Measurements from ENCODE around the gene SEPHS2. TPM values are rescaled to one million over a fixed set of nuclear protein-coding genes. Genes with fewer than 3 reads are reported as not detected.

The SEPHS2 gene
- total RNA-seq, 1 donor from 2014 or later = 7.3 TPM

DNA sequence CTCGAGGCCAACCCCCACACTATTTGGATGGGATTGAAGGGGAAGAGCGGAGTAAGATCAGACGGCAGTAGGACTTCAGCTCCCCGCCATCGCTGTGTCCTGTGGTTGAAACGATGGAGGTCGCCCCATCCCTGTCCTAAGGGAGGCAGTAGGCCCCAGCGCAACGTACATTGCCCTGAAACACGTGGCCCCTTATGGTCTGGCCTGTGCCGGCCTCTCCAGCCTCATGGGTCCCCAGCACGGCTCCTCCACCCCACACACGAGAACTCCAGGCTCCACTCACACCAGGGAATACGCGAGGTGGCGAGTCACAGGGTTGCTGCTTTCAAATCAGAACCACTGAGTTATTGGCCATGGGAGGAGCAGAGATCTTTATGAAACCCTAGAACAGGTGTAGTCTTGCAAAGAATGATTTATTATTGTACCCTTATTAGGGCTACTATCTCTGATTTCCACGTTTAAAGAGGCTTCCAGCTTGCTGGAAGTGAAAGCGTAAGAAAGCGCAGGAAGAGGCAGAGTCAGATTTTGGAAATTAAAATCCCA, 15.2 kb downstream of the SEPHS2 start:
- H3K9ac ChIP-seq (ENCODE audit: low read depth in 1 of 3, low read length in 3 of 3) = peak overlapping the region; percentile 74 to 86 (median 84)
- H3K9me3 ChIP-seq (ENCODE audit: control insufficient read depth in 3 of 3, low read length in 3 of 3) = no peaks in the 10 kb centered on the region
- peak overlapping the region; percentile 80 for H3K27ac ChIP-seq (ENCODE audit: low read depth, low read length)
- no peaks in the 10 kb centered on the region for H3K27me3 ChIP-seq (ENCODE audit: control insufficient read depth in 3 of 3, insufficient read depth in 3 of 3, low read length in 3 of 3)
- H3K36me3 ChIP-seq (ENCODE audit: control insufficient read depth in 3 of 3, insufficient read depth in 3 of 3, low read length in 3 of 3) = peaks cover 7 to 10% (median 8%) of the 10 kb centered on the region in 3 donors
- peaks cover 17 to 20% (median 20%) of the 10 kb centered on the region in 3 donors for H3K4me1 ChIP-seq (ENCODE audit: control insufficient read depth in 3 of 3, insufficient read depth in 3 of 3, low read length in 3 of 3)
- H3K4me3 ChIP-seq (ENCODE audit: low read length in 3 of 3) = peak overlapping the region; percentile 81 to 94 (median 89)

DNA sequence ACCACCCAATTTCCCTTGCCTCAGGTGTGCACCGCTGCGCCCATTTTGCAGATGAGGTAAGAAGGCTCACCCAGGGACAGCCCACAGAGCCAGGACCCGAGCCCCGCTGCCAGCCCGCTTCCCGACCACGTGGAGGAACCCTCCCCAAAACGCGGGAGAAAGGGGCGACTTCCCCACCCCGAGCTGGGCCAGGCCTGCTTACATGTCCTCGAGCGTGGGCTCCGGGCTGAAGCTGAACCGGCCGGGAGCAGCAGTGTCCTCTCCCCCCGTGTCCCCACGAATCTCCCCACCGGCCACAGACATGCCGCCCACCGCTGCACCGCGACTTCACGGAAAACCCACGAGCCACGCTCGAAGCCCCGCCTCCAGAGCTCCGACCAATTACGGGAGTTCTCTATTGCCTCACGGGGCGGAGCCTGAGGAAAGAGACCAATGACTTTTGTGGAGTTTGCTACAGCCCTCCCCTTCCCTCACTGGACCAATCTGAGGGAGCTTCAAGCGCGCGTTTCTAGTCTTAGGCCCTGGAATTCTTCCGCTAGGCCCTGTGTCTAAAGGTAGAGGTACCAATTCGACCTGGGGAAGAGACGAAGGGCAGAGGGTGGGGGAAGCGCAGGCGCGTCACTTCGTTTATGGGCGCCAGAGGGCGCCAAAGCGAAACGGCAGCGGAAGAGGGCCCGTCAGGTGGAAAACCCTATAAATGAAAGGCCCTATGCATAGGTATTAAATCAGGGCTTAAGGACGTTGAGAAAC, 15.8 kb downstream of the SEPHS2 start, which contains the start of gene DCTPP1:
Gene DCTPP1 (minus strand): TSS at position 353 of the 750 bp plus-strand sequence. CDS start 50 bp downstream, at position 303.
- peak within 1 kb of the TSS; percentile 80 for H3K27ac ChIP-seq (ENCODE audit: low read depth, low read length)
- H3K27me3 ChIP-seq (ENCODE audit: control insufficient read depth in 3 of 3, insufficient read depth in 3 of 3, low read length in 3 of 3) = no peaks in the 10 kb centered on the region
- peaks cover 7 to 10% (median 8%) of the 10 kb centered on the region in 3 donors for H3K36me3 ChIP-seq (ENCODE audit: control insufficient read depth in 3 of 3, insufficient read depth in 3 of 3, low read length in 3 of 3)
- H3K9ac ChIP-seq (ENCODE audit: low read depth in 1 of 3, low read length in 3 of 3) = peak within 1 kb of the TSS; percentile 81 to 86 (median 84)
- peaks cover 17 to 20% (median 20%) of the 10 kb centered on the region in 3 donors for H3K4me1 ChIP-seq (ENCODE audit: control insufficient read depth in 3 of 3, insufficient read depth in 3 of 3, low read length in 3 of 3)
- H3K4me3 ChIP-seq (ENCODE audit: low read length in 3 of 3) = peak within 1 kb of the TSS; percentile 81 to 94 (median 89)
- H3K9me3 ChIP-seq (ENCODE audit: control insufficient read depth in 3 of 3, low read length in 3 of 3) = no peaks in the 10 kb centered on the region

DNA sequence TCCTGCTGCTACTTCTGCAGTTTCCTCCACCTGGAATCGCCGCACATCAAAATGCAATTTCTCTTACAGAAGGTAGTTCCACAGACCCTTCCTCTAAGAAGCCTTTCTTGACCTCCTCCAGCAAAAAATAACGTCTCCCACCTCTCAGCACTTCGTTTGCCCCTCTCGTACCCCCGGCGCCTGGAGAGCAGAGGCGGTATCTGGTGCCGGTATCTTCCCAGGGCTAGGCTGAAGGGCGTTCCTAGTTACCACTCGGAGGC, 16.3 kb downstream of the SEPHS2 start:
- peaks cover 17 to 20% (median 20%) of the 10 kb centered on the region in 3 donors for H3K4me1 ChIP-seq (ENCODE audit: control insufficient read depth in 3 of 3, insufficient read depth in 3 of 3, low read length in 3 of 3)
- no peaks in the 10 kb centered on the region for H3K27me3 ChIP-seq (ENCODE audit: control insufficient read depth in 3 of 3, insufficient read depth in 3 of 3, low read length in 3 of 3)
- H3K4me3 ChIP-seq (ENCODE audit: low read length in 3 of 3) = peak overlapping the region; percentile 81 to 94 (median 89)
- no peaks in the 10 kb centered on the region for H3K9me3 ChIP-seq (ENCODE audit: control insufficient read depth in 3 of 3, low read length in 3 of 3)
- H3K36me3 ChIP-seq (ENCODE audit: control insufficient read depth in 3 of 3, insufficient read depth in 3 of 3, low read length in 3 of 3) = peaks cover 9 to 14% (median 11%) of the 10 kb centered on the region in 3 donors
- H3K27ac ChIP-seq (ENCODE audit: low read depth, low read length) = peak overlapping the region; percentile 80
- peak overlapping the region; percentile 81 to 86 (median 84) for H3K9ac ChIP-seq (ENCODE audit: low read depth in 1 of 3, low read length in 3 of 3)

DNA sequence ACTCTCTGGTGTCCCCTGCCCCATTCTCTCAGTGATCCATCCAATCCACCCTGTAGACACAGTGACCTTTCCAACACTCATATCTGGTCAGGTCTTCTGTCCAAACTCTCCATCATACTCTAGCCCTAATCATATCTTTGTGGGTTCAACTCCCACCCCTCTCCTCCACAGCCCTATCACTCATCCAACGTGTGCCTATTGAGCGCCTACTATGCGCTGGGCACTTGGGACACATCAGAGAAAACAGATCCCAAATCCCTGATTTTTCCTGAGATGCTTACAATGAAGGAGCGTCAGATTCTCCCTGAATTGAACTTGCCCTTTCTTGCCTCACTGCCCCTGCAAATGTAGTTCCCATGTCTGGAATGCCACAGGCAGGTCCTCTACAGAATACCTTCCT, 17.6 kb downstream of the SEPHS2 start:
- no peaks in the 10 kb centered on the region for H3K9me3 ChIP-seq (ENCODE audit: control insufficient read depth in 3 of 3, low read length in 3 of 3)
- no peak overlapping the region for H3K27ac ChIP-seq (ENCODE audit: low read depth, low read length)
- no peak overlapping the region for H3K4me3 ChIP-seq (ENCODE audit: low read length in 3 of 3)
- no peak overlapping the region for H3K9ac ChIP-seq (ENCODE audit: low read depth in 1 of 3, low read length in 3 of 3)
- H3K36me3 ChIP-seq (ENCODE audit: control insufficient read depth in 3 of 3, insufficient read depth in 3 of 3, low read length in 3 of 3) = peaks cover 18 to 25% (median 19%) of the 10 kb centered on the region in 3 donors
- no peaks in the 10 kb centered on the region for H3K27me3 ChIP-seq (ENCODE audit: control insufficient read depth in 3 of 3, insufficient read depth in 3 of 3, low read length in 3 of 3)
- H3K4me1 ChIP-seq (ENCODE audit: control insufficient read depth in 3 of 3, insufficient read depth in 3 of 3, low read length in 3 of 3) = peaks cover 17 to 20% (median 20%) of the 10 kb centered on the region in 3 donors

DNA sequence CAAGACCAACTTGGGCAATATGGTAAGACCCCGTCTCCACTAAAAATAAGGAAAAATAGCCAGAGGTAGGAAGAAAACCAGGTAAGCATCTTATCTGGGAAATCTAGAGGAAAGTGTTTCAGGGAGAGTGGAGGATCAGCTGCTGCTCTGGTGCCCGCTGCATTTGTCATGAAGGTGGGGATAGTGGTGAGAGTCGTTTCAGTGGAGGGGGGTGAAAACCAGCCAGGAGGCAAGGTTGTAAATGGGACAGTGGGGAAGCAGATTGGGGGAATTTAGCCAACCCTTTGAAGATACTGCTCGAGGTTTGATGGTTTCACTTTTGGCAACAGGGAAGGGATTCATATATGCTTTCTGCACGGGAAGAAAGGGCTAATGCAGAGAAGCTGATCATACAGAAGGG, 24.7 kb downstream of the SEPHS2 start:
- no peak overlapping the region for H3K27ac ChIP-seq (ENCODE audit: low read depth, low read length)
- peaks cover 11 to 20% (median 17%) of the 10 kb centered on the region in 3 donors for H3K36me3 ChIP-seq (ENCODE audit: control insufficient read depth in 3 of 3, insufficient read depth in 3 of 3, low read length in 3 of 3)
- H3K4me1 ChIP-seq (ENCODE audit: control insufficient read depth in 3 of 3, insufficient read depth in 3 of 3, low read length in 3 of 3) = peaks cover 4 to 18% (median 13%) of the 10 kb centered on the region in 3 donors
- H3K9ac ChIP-seq (ENCODE audit: low read depth in 1 of 3, low read length in 3 of 3) = no peak overlapping the region
- H3K9me3 ChIP-seq (ENCODE audit: control insufficient read depth in 3 of 3, low read length in 3 of 3) = no peaks in the 10 kb centered on the region
- H3K27me3 ChIP-seq (ENCODE audit: control insufficient read depth in 3 of 3, insufficient read depth in 3 of 3, low read length in 3 of 3) = no peaks in the 10 kb centered on the region
- H3K4me3 ChIP-seq (ENCODE audit: low read length in 3 of 3) = no peak overlapping the region

DNA sequence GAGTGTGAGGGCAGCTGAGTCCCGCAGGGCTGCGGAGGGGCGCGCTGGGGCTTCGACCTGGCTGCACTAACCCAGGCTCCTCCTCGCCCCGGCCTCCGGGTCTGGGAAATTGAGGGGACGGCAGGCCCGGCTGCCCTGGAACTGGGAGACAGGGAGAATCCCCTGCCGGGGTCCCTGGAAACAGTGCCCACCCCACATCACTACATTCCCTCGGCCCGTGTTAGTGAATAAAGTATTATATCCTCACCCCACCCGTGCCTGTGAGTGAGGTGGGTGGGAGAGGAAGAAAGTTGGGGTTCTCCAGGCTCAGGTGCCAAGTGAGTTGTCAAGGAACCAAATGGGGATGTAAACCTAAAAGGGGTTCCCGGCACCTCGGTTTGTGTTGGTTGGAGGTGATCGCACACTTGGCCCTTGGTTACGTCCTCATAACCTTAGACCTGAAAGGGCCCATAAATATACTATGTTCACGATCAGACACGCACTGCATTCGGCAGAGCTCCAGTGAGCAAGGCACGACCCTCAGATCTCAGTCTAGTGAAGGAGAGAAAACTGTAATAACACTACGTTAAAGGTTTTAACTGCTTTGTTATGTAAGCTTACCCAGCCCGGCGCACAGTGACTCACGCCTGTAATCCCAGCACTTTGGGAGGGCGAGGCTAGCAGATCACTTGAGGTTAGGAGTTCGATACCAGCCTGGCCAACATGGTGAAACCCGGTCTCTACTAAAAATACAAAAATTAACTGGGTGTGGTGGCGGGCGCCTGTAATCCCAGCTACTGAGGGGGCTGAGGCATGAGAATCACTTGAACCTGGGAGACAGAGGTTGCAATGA, 27.1 kb downstream of the SEPHS2 start:
- H3K9me3 ChIP-seq (ENCODE audit: control insufficient read depth in 3 of 3, low read length in 3 of 3) = no peaks in the 10 kb centered on the region
- peaks cover under 1 to 19% (median 8%) of the 10 kb centered on the region in 3 donors for H3K36me3 ChIP-seq (ENCODE audit: control insufficient read depth in 3 of 3, insufficient read depth in 3 of 3, low read length in 3 of 3)
- peak overlapping the region; percentile 59 to 82 (median 81) for H3K4me3 ChIP-seq (ENCODE audit: low read length in 3 of 3)
- H3K9ac ChIP-seq (ENCODE audit: low read depth in 1 of 3, low read length in 3 of 3) = peak overlapping the region; percentile 68 to 90 (median 75)
- H3K27ac ChIP-seq (ENCODE audit: low read depth, low read length) = peak overlapping the region; percentile 90
- H3K4me1 ChIP-seq (ENCODE audit: control insufficient read depth in 3 of 3, insufficient read depth in 3 of 3, low read length in 3 of 3) = peaks cover 4 to 18% (median 17%) of the 10 kb centered on the region in 3 donors
- no peaks in the 10 kb centered on the region for H3K27me3 ChIP-seq (ENCODE audit: control insufficient read depth in 3 of 3, insufficient read depth in 3 of 3, low read length in 3 of 3)

DNA sequence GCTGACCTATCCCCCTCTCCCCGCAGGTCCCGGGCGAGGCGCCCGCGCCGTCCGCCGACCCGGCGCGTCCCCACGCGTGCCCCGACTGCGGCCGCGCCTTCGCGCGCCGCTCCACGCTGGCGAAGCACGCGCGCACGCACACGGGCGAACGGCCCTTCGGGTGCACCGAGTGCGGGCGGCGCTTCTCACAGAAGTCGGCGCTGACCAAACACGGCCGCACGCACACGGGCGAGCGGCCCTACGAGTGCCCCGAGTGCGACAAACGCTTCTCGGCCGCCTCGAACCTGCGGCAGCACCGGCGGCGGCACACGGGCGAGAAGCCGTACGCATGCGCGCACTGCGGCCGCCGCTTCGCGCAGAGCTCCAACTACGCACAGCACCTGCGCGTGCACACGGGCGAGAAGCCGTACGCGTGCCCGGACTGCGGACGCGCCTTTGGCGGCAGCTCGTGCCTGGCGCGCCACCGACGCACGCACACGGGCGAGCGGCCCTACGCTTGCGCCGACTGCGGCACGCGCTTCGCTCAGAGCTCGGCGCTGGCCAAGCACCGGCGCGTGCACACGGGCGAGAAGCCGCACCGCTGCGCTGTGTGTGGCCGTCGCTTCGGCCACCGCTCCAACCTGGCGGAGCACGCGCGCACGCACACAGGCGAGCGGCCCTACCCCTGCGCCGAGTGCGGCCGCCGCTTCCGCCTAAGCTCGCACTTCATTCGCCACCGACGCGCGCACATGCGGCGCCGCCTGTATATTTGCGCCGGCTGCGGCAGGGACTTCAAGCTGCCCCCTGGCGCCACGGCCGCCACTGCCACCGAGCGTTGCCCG, 27.9 kb downstream of the SEPHS2 start:
- peak overlapping the region; percentile 68 to 90 (median 75) for H3K9ac ChIP-seq (ENCODE audit: low read depth in 1 of 3, low read length in 3 of 3)
- H3K27me3 ChIP-seq (ENCODE audit: control insufficient read depth in 3 of 3, insufficient read depth in 3 of 3, low read length in 3 of 3) = no peaks in the 10 kb centered on the region
- H3K36me3 ChIP-seq (ENCODE audit: control insufficient read depth in 3 of 3, insufficient read depth in 3 of 3, low read length in 3 of 3) = peaks cover 0 to 19% (median 4%) of the 10 kb centered on the region in 3 donors
- peaks cover 4 to 18% (median 17%) of the 10 kb centered on the region in 3 donors for H3K4me1 ChIP-seq (ENCODE audit: control insufficient read depth in 3 of 3, insufficient read depth in 3 of 3, low read length in 3 of 3)
- no peaks in the 10 kb centered on the region for H3K9me3 ChIP-seq (ENCODE audit: control insufficient read depth in 3 of 3, low read length in 3 of 3)
- peak overlapping the region; percentile 90 for H3K27ac ChIP-seq (ENCODE audit: low read depth, low read length)
- H3K4me3 ChIP-seq (ENCODE audit: low read length in 3 of 3) = peak overlapping the region; percentile 59 to 82 (median 81)

DNA sequence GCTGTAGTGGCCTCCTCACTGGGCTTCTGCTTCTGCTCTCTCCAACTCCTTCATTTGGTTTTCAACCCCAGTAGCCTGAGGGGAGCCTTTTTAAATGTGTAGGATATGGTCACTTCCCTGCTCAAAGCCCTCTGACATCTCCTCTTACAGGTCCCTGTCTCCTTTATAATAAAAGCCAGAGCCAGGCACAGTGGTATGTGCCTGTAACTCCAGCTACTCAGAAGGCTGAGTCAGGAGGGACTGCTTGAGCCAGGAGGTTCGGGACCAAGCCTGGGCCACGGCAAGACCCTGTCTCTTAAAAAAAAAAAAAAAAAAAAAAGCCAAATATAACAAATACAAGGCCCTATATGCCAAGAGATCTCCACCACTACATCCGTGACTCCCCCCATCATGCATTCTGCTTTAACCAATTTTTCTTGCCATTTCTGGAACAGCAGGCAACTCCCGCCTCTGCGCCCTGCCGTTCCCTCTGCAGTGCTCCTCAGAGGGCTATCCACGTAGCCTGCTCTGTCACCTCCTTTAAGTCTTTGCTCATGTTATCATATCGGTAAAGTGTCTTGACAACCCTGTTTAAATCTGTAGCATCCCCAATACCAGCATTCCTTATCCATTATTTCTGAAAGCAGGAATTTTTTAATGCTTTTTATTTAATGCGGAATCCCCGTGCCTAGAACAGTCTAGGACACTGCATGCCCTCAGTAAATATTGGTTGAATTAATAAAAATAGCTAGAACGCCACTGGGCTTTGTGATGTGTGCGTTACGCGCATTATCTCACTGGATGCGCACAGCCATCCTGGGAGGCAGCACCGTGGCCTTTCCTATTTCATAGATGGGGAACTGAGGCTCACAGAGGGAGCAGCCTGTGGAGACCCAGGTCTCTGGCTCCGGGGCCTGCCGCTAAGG, 28.8 kb downstream of the SEPHS2 start:
- H3K4me1 ChIP-seq (ENCODE audit: control insufficient read depth in 3 of 3, insufficient read depth in 3 of 3, low read length in 3 of 3) = peaks cover 4 to 18% (median 17%) of the 10 kb centered on the region in 3 donors
- H3K4me3 ChIP-seq (ENCODE audit: low read length in 3 of 3) = peak overlapping the region; percentile 59 to 82 (median 81)
- H3K36me3 ChIP-seq (ENCODE audit: control insufficient read depth in 3 of 3, insufficient read depth in 3 of 3, low read length in 3 of 3) = peaks cover 6 to 21% (median 9%) of the 10 kb centered on the region in 3 donors
- peak overlapping the region; percentile 36 to 90 (median 68) for H3K9ac ChIP-seq (ENCODE audit: low read depth in 1 of 3, low read length in 3 of 3)
- peak overlapping the region; percentile 90 for H3K27ac ChIP-seq (ENCODE audit: low read depth, low read length)
- no peaks in the 10 kb centered on the region for H3K27me3 ChIP-seq (ENCODE audit: control insufficient read depth in 3 of 3, insufficient read depth in 3 of 3, low read length in 3 of 3)
- H3K9me3 ChIP-seq (ENCODE audit: control insufficient read depth in 3 of 3, low read length in 3 of 3) = no peaks in the 10 kb centered on the region
